Mesendoderm (in vitro differentiated cells): ENCODE data around the gene CETP.

Experiments used
- DNase-seq: peaks from one replicate; pipeline ENCODE4 v3.0.0; 2013
- H2AK5ac ChIP-seq: 2 replicates; pipeline ENCODE4 v1.6.1; 2013; ENCODE audit warnings: low read length, inconsistent platforms
- H2BK120ac ChIP-seq: 2 replicates; pipeline ENCODE4 v1.6.1; 2013; ENCODE audit warnings: low read depth, mild to moderate bottlenecking, low read length, moderate library complexity, mixed read lengths
- H2BK15ac ChIP-seq: replicated peaks from 2 replicates; pipeline ENCODE4 v1.6.1; 2013; ENCODE audit warnings: low read depth, mild to moderate bottlenecking, moderate library complexity
- H2BK5ac ChIP-seq: 2 replicates; pipeline ENCODE4 v1.6.1; 2013; ENCODE audit warnings: low read length, inconsistent platforms
- H3K18ac ChIP-seq: 2 replicates; pipeline ENCODE4 v1.6.1; 2013; ENCODE audit warnings: mild to moderate bottlenecking, low read length, mixed read lengths
- H3K23ac ChIP-seq: one replicate; pipeline ENCODE4 v1.6.1; 2013; ENCODE audit warnings: low read length
- H3K27ac ChIP-seq: 2 replicates; pipeline ENCODE4 v1.5.1; 2013; ENCODE audit warnings: low read depth, mild to moderate bottlenecking, inconsistent platforms, low read length, moderate library complexity
- H3K27me3 ChIP-seq: 2 replicates; pipeline ENCODE4 v1.6.1; 2013; ENCODE audit warnings: low read length, control low read depth, mild to moderate bottlenecking, inconsistent platforms; ENCODE audit not compliant: insufficient read depth, poor library complexity
- H3K36me3 ChIP-seq: 2 replicates; pipeline ENCODE4 v1.6.1; 2013; ENCODE audit warnings: low read length, inconsistent platforms; ENCODE audit not compliant: control insufficient read depth, insufficient read depth
- H3K4ac ChIP-seq: one replicate; pipeline ENCODE4 v1.6.1; 2013; ENCODE audit warnings: low read depth, mild to moderate bottlenecking, low read length, moderate library complexity
- H3K4me1 ChIP-seq: 2 replicates; pipeline ENCODE4 v1.6.1; 2013; ENCODE audit warnings: low read depth, low read length, inconsistent platforms; ENCODE audit not compliant: control insufficient read depth
- H3K4me2 ChIP-seq: 2 replicates; pipeline ENCODE4 v1.6.1; 2013; ENCODE audit warnings: low read length
- H3K4me3 ChIP-seq: 2 replicates; pipeline ENCODE4 v1.5.1; 2013; ENCODE audit warnings: mild to moderate bottlenecking, low read length
- H3K56ac ChIP-seq: one replicate; pipeline ENCODE4 v1.6.1; 2013; ENCODE audit warnings: low read length
- H3K79me1 ChIP-seq: 2 replicates; pipeline ENCODE4 v1.6.1; 2013; ENCODE audit warnings: low read length, inconsistent platforms
- H3K79me2 ChIP-seq: 2 replicates; pipeline ENCODE4 v1.6.1; 2013; ENCODE audit warnings: mild to moderate bottlenecking, low read length; ENCODE audit not compliant: control insufficient read depth, insufficient read depth
- H3K9ac ChIP-seq: 2 replicates; pipeline ENCODE4 v1.6.1; 2013; ENCODE audit warnings: low read length, inconsistent platforms
- H4K5ac ChIP-seq: one replicate; pipeline ENCODE4 v1.6.1; 2013; ENCODE audit warnings: low read length
- H4K8ac ChIP-seq: one replicate; pipeline ENCODE4 v1.6.1; 2013; ENCODE audit warnings: low read depth, mild to moderate bottlenecking, control low read depth, low read length, moderate library complexity
- WGBS: extraction: QIAGEN DNeasy Blood & Tissue Kit; methylation state at CpG from one replicate; pipeline ENCODE4 v1.1.7; 2013; ENCODE audit warnings: low lambda C conversion rate, missing lambda C conversion rate; ENCODE audit not compliant: insufficient coverage; ENCODE audit errors: extremely low coverage; 5-methylcytosine and 5-hydroxymethylcytosine counted together

CETP gene

GRCh38 chr16:56918467-56919012, 43.2 kb upstream of the CETP start:
- H4K5ac ChIP-seq, result no peak overlapping the region
- no peaks in the 10 kb centered on the region for H3K79me2 ChIP-seq
- H2BK5ac ChIP-seq, result no peak overlapping the region
- H2BK15ac ChIP-seq, result no peak overlapping the region
- no peak overlapping the region for H3K27ac ChIP-seq
- WGBS, result no CpG with 5 or more reads among the region's 12 CpGs
- H3K79me1 ChIP-seq, result no peaks in the 10 kb centered on the region
- no peak overlapping the region for H3K4me2 ChIP-seq
- no peak overlapping the region for H3K9ac ChIP-seq
- no peak overlapping the region for H4K8ac ChIP-seq
- no peak for DNase-seq
- H3K23ac ChIP-seq, result no peak overlapping the region
- no peak overlapping the region for H3K4me3 ChIP-seq
- no peaks in the 10 kb centered on the region for H3K36me3 ChIP-seq
- no peaks in the 10 kb centered on the region for H3K4me1 ChIP-seq
- H2AK5ac ChIP-seq, result no peak overlapping the region
- H3K56ac ChIP-seq, result no peak overlapping the region
- H3K4ac ChIP-seq, result no peak overlapping the region
- no peak overlapping the region for H2BK120ac ChIP-seq
- H3K18ac ChIP-seq, result no peak overlapping the region
- no peaks in the 10 kb centered on the region for H3K27me3 ChIP-seq

- no peak for DNase-seq
- Histone ChIP-seq H3K79me2 (no peaks in the 10 kb centered on the region), H3K79me1 (no peaks in the 10 kb centered on the region), H2AK5ac (no peak overlapping the region), H3K23ac (no peak overlapping the region), H2BK15ac (no peak overlapping the region), H3K4me3 (no peak overlapping the region), H3K27me3 (no peaks in the 10 kb centered on the region), H3K27ac (no peak overlapping the region), H3K18ac (no peak overlapping the region), H2BK120ac (no peak overlapping the region), H3K4me1 (no peaks in the 10 kb centered on the region), H3K36me3 (no peaks in the 10 kb centered on the region), H3K4ac (no peak overlapping the region), H3K56ac (no peak overlapping the region), H4K5ac (no peak overlapping the region), H2BK5ac (no peak overlapping the region), H4K8ac (no peak overlapping the region), H3K4me2 (no peak overlapping the region), H3K9ac (no peak overlapping the region)
- no CpG with 5 or more reads among the region's 11 CpGs for WGBS
Observed at GRCh38 chr16:56919099-56919800, 42.5 kb upstream of the CETP start.

- no peak for DNase-seq
- no peaks in the 10 kb centered on the region for H3K79me1 ChIP-seq
- no peak overlapping the region for H3K56ac ChIP-seq
- no CpG with 5 or more reads among the region's 4 CpGs for WGBS
- no peak overlapping the region for H2AK5ac ChIP-seq
- H3K9ac ChIP-seq, result no peak overlapping the region
- H2BK15ac ChIP-seq, result no peak overlapping the region
- H3K27me3 ChIP-seq, result no peaks in the 10 kb centered on the region
- H2BK5ac ChIP-seq, result no peak overlapping the region
- H4K5ac ChIP-seq, result no peak overlapping the region
- H3K79me2 ChIP-seq, result no peaks in the 10 kb centered on the region
- H3K36me3 ChIP-seq, result no peaks in the 10 kb centered on the region
- H3K27ac ChIP-seq, result no peak overlapping the region
- no peak overlapping the region for H3K4me2 ChIP-seq
- no peak overlapping the region for H3K18ac ChIP-seq
- H3K4me1 ChIP-seq, result no peaks in the 10 kb centered on the region
- no peak overlapping the region for H3K23ac ChIP-seq
- H4K8ac ChIP-seq, result no peak overlapping the region
- H2BK120ac ChIP-seq, result no peak overlapping the region
- H3K4ac ChIP-seq, result no peak overlapping the region
- no peak overlapping the region for H3K4me3 ChIP-seq
Observed at GRCh38 chr16:56921571-56921970, 40.2 kb upstream of the CETP start.

- no peak overlapping the region for H3K23ac ChIP-seq
- DNase-seq, result no peak
- H3K27me3 ChIP-seq, result no peaks in the 10 kb centered on the region
- no peaks in the 10 kb centered on the region for H3K36me3 ChIP-seq
- H3K4ac ChIP-seq, result no peak overlapping the region
- H3K56ac ChIP-seq, result no peak overlapping the region
- H3K4me2 ChIP-seq, result no peak overlapping the region
- no CpG with 5 or more reads among the region's 9 CpGs for WGBS
- no peak overlapping the region for H2BK120ac ChIP-seq
- no peak overlapping the region for H3K9ac ChIP-seq
- H4K5ac ChIP-seq, result no peak overlapping the region
- no peak overlapping the region for H2AK5ac ChIP-seq
- H3K79me1 ChIP-seq, result no peaks in the 10 kb centered on the region
- H2BK15ac ChIP-seq, result no peak overlapping the region
- H3K18ac ChIP-seq, result no peak overlapping the region
- H3K4me3 ChIP-seq, result no peak overlapping the region
- H3K4me1 ChIP-seq, result no peaks in the 10 kb centered on the region
- H3K27ac ChIP-seq, result no peak overlapping the region
- no peak overlapping the region for H2BK5ac ChIP-seq
- H4K8ac ChIP-seq, result no peak overlapping the region
- no peaks in the 10 kb centered on the region for H3K79me2 ChIP-seq
Observed at GRCh38 chr16:56923481-56924091, 38.2 kb upstream of the CETP start.

GRCh38 chr16:56927471-56927870, 34.3 kb upstream of the CETP start:
- H3K27me3 ChIP-seq, result no peaks in the 10 kb centered on the region
- peaks cover 4% of the 10 kb centered on the region for H3K79me2 ChIP-seq
- DNase-seq, result no peak
- no peak overlapping the region for H3K4me2 ChIP-seq
- no peak overlapping the region for H4K8ac ChIP-seq
- no peak overlapping the region for H3K4me3 ChIP-seq
- no peak overlapping the region for H2BK15ac ChIP-seq
- H3K4ac ChIP-seq, result no peak overlapping the region
- H3K27ac ChIP-seq, result no peak overlapping the region
- no peaks in the 10 kb centered on the region for H3K36me3 ChIP-seq
- no peak overlapping the region for H2BK120ac ChIP-seq
- no peak overlapping the region for H3K18ac ChIP-seq
- no CpG with 5 or more reads among the region's 2 CpGs for WGBS
- H3K79me1 ChIP-seq, result no peaks in the 10 kb centered on the region
- H3K4me1 ChIP-seq, result peaks cover 4% of the 10 kb centered on the region
- H2AK5ac ChIP-seq, result no peak overlapping the region
- H3K56ac ChIP-seq, result no peak overlapping the region
- H3K23ac ChIP-seq, result no peak overlapping the region
- H3K9ac ChIP-seq, result no peak overlapping the region
- H2BK5ac ChIP-seq, result no peak overlapping the region
- no peak overlapping the region for H4K5ac ChIP-seq
